IPS-20b (cell line): ENCODE results near the gene NT5C2.
"Not testable (repeated sequence)": the region's sequence is repeated elsewhere in the genome, so short reads cannot be mapped to it uniquely, and the experiment has no call there.

Source experiments
- H3K27ac ChIP-seq: one replicate; pipeline ENCODE4 v1.5.1; 2013; ENCODE audit warnings: low read length
- H3K27me3 ChIP-seq: 2 replicates; pipeline ENCODE4 v1.6.1; 2013; ENCODE audit warnings: mild to moderate bottlenecking, low read length, inconsistent platforms; ENCODE audit not compliant: insufficient read depth
- H3K36me3 ChIP-seq: 2 replicates; pipeline ENCODE4 v1.6.1; 2013; ENCODE audit warnings: low read depth, mild to moderate bottlenecking, inconsistent platforms, low read length, moderate library complexity; ENCODE audit not compliant: insufficient read depth
- H3K4me1 ChIP-seq: 2 replicates; pipeline ENCODE4 v1.6.1; 2013; ENCODE audit warnings: mild to moderate bottlenecking, control low read depth, inconsistent platforms, low read length, moderate library complexity; ENCODE audit not compliant: insufficient read depth
- H3K4me3 ChIP-seq: 2 replicates; pipeline ENCODE4 v1.5.1; 2013; ENCODE audit warnings: mild to moderate bottlenecking, low read length, inconsistent platforms
- H3K9ac ChIP-seq: 2 replicates; pipeline ENCODE4 v1.6.1; 2013; ENCODE audit warnings: low read depth, mild to moderate bottlenecking, inconsistent platforms, low read length, moderate library complexity
- H3K9me3 ChIP-seq: 2 replicates; pipeline ENCODE4 v1.6.1; 2013; ENCODE audit warnings: mild to moderate bottlenecking, low read depth, low read length, inconsistent platforms; ENCODE audit not compliant: insufficient read depth

The NT5C2 gene

GRCh38 chr10:103224133-103224532, 31.1 kb upstream of the NT5C2 start:
- H3K27me3 ChIP-seq = no peaks in the 10 kb centered on the region
- H3K36me3 ChIP-seq = no peaks in the 10 kb centered on the region
- no peak overlapping the region for H3K4me3 ChIP-seq
- H3K27ac ChIP-seq = no peak overlapping the region
- H3K4me1 ChIP-seq = no peaks in the 10 kb centered on the region
- H3K9ac ChIP-seq = no peak overlapping the region
- peaks cover 13% of the 10 kb centered on the region for H3K9me3 ChIP-seq

DNA sequence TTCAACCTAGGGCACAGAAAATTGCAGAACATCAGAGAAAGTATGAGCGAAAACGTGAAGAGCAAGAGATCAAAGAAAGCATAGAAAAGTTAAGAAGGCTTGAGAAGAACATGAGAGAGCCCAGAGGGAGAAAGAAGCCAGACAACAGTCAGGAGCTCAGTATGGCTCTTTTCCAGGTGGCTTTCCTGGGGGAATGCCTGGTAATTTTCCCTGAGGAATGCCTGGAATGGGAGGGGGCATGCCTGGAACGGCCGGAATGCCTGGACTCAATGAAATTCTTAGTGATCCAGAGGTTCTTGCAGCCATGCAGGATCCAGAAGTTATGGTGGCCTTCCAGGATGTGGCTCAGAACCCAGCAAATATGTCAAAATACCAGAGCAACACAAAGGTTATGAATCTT, 23.3 kb upstream of the NT5C2 start:
- not testable (repeated sequence) for H3K27me3 ChIP-seq, H3K36me3 ChIP-seq, H3K27ac ChIP-seq, H3K9ac ChIP-seq, H3K4me3 ChIP-seq, H3K9me3 ChIP-seq, H3K4me1 ChIP-seq

GRCh38 chr10:103215601-103216000, 22.5 kb upstream of the NT5C2 start:
- Histone ChIP-seq H3K4me1 (no peaks in the 10 kb centered on the region; the same call in 1 of the 2 replicates), H3K27me3 (no peaks in the 10 kb centered on the region), H3K9ac (no peak overlapping the region), H3K9me3 (no peaks in the 10 kb centered on the region), H3K36me3 (no peaks in the 10 kb centered on the region), H3K27ac (no peak overlapping the region), H3K4me3 (no peak overlapping the region)

- not testable (repeated sequence) for H3K9ac ChIP-seq, H3K27ac ChIP-seq, H3K9me3 ChIP-seq, H3K4me1 ChIP-seq, H3K4me3 ChIP-seq, H3K36me3 ChIP-seq, H3K27me3 ChIP-seq
These were observed 17.2 kb upstream of the NT5C2 start for GRCh38 chr10:103210262-103210661.

DNA sequence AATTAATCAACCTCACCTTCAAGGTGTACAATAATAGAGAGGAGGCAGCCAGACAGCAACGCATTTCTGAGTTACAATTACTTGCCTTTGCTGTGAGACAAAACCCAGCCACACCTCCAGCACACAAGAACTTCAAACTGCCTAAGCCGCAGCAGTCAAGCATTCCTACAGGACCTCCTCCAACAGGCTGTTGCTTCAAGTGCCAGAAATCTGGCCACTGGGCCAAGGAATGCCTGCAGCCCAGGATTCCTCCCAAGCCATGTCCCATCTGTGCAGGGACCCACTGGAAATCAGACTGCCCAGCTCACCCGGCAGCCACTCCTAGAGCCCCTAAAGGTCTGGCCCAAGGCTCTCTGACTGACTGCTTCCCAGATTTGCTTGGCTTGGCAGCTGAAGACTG, 14.6 kb upstream of the NT5C2 start:
- not testable (repeated sequence) for H3K27me3 ChIP-seq, H3K9ac ChIP-seq, H3K4me3 ChIP-seq, H3K9me3 ChIP-seq, H3K27ac ChIP-seq, H3K36me3 ChIP-seq
- peaks cover 13% of the 10 kb centered on the region; the same call in 1 of the 2 replicates for H3K4me1 ChIP-seq

DNA sequence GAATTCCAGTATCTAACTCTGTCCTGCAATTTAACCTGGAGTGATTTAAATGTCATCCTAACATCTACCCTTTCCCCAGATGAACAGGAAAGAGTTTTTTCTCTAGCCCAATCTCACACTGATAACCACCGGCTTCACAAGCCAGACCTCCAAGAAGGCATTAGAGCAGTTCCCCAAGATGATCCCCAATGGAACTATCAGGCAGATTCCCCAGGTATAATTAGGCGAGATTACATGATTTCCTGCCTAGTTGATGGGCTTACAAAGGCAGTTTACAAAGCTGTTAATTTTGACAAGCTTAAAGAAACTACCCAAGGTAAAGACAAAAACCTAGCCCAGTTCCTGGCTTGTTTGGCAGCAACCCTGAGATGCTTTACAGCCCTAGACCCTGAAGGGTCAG, 14.1 kb upstream of the NT5C2 start:
- H3K9ac ChIP-seq = no peak overlapping the region
- no peaks in the 10 kb centered on the region; the same call in 1 of the 2 replicates for H3K9me3 ChIP-seq
- H3K4me1 ChIP-seq = peaks cover 13% of the 10 kb centered on the region; the same call in 1 of the 2 replicates
- H3K36me3 ChIP-seq = no peaks in the 10 kb centered on the region
- no peak overlapping the region for H3K4me3 ChIP-seq
- no peaks in the 10 kb centered on the region for H3K27me3 ChIP-seq
- no peak overlapping the region for H3K27ac ChIP-seq

DNA sequence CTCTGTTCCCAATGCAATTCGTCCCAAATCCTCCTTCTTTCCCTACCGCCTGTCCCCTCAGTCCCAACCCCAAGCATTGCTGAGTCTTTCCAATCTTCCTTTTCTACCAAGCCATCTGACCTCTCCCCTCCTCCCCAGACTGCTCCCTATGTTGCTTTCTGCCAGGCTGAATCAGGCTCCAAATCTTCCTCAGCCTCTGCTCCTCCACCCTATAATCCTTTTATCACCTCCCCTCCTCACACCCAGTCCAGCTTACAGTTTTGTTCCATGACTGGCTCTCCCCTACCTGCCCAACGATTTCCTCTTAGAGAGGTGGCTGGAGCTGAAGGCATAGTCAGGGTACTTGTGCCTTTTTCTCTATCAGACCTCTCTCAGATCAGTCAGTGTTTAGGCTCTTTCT, 13.6 kb upstream of the NT5C2 start:
- H3K9ac ChIP-seq, H3K27me3 ChIP-seq, H3K4me3 ChIP-seq, H3K36me3 ChIP-seq, H3K27ac ChIP-seq, H3K9me3 ChIP-seq: not testable (repeated sequence)
- H3K4me1 ChIP-seq = peaks cover 13% of the 10 kb centered on the region; the same call in 1 of the 2 replicates

DNA sequence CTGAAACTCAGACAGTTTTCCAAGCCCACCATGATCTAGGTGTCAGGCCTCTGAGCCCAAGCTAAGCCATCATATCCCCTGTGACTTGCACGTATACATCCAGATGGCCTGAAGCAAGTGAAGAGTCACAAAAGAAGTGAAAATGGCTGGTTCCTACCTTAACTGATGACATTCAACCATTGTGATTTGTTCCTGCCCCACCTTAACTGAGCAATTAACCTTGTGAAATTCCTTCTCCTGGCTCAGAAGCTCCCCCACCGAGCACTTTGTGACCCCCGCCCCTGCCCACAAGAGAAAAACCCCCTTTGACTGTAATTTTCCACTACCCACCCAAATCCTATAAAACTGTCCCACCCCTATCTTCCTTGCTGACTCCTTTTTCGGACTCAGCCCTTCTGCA, 12.3 kb upstream of the NT5C2 start:
- not testable (repeated sequence) for H3K27ac ChIP-seq, H3K27me3 ChIP-seq, H3K36me3 ChIP-seq, H3K9me3 ChIP-seq
- peak overlapping the region; percentile 52 for H3K9ac ChIP-seq
- peaks cover 13% of the 10 kb centered on the region; the same call in 1 of the 2 replicates for H3K4me1 ChIP-seq
- peak overlapping the region; percentile 41 for H3K4me3 ChIP-seq

GRCh38 chr10:103204353-103205255, 11.5 kb upstream of the NT5C2 start:
- Histone ChIP-seq H3K36me3 (no peaks in the 10 kb centered on the region), H3K9me3 (no peaks in the 10 kb centered on the region; the same call in 1 of the 2 replicates), H3K4me1 (peaks cover 13% of the 10 kb centered on the region; the same call in 1 of the 2 replicates), H3K4me3 (peak overlapping the region; percentile 41), H3K27me3 (no peaks in the 10 kb centered on the region), H3K27ac (peak overlapping the region; percentile 10), H3K9ac (peak overlapping the region; percentile 52)

DNA sequence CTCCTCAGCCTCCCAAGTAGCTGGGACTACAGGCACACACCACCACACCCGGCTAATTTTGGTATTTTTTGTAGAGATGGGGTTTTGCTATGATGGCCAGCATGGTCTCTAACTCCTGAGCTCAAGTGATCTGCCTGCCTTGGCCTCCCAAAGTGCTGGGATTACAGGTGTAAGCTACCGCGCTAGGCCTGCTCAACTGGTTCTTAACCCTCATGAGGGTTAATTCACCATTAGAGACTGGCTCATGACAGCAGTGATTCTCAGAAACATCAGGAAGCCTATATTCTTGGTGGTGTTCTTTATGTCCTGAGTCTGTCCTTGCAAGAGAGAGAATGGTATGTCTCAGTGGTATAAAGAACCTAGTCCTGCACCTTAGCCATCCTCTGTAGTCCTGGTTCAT, 10.4 kb upstream of the NT5C2 start:
- Histone ChIP-seq H3K9me3 (no peaks in the 10 kb centered on the region; the same call in 1 of the 2 replicates), H3K27me3 (no peaks in the 10 kb centered on the region), H3K27ac (no peak overlapping the region), H3K36me3 (no peaks in the 10 kb centered on the region), H3K4me1 (peaks cover 13% of the 10 kb centered on the region; the same call in 1 of the 2 replicates), H3K4me3 (no peak overlapping the region), H3K9ac (no peak overlapping the region; the same call in 1 of the 2 replicates)

DNA sequence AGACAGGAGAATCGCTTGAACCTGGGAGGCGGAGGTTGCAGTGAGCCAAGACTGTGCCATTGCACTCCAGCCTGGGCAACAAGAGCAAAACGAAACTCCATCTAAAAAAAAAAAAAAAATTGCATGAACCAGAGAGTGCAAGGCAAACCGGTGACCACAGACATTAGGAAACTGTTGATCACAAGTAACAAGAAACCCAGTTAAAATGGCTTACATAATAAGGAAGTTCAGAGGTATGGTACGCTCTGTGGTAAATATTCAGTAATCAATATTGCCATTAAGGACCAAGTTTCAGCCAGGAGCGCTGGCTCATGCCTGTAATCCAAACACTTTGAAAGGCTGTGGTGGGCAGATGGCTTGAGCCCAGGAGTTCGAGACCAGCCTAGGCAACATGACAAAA, 9.2 kb upstream of the NT5C2 start:
- Histone ChIP-seq H3K4me1 (peaks cover 13% of the 10 kb centered on the region; the same call in 1 of the 2 replicates), H3K36me3 (no peaks in the 10 kb centered on the region), H3K9me3 (no peaks in the 10 kb centered on the region; the same call in 1 of the 2 replicates), H3K27ac (no peak overlapping the region), H3K27me3 (no peaks in the 10 kb centered on the region), H3K9ac (no peak overlapping the region), H3K4me3 (no peak overlapping the region)

GRCh38 chr10:103199488-103199887, 6.4 kb upstream of the NT5C2 start:
- Histone ChIP-seq H3K27ac (no peak overlapping the region), H3K4me3 (no peak overlapping the region), H3K9ac (no peak overlapping the region), H3K9me3 (no peaks in the 10 kb centered on the region), H3K27me3 (no peaks in the 10 kb centered on the region; the same call in 1 of the 2 replicates), H3K4me1 (peaks cover 7% of the 10 kb centered on the region; the same call in 1 of the 2 replicates), H3K36me3 (no peaks in the 10 kb centered on the region)
